Colonic mucosa (tissue), 4 donors: ENCODE measurements around the gene CC2D1A. TPM values are rescaled to one million over a fixed set of nuclear protein-coding genes. Genes with fewer than 3 reads are reported as not detected.
"Not testable (repeated sequence)": the region's sequence is repeated elsewhere in the genome, so short reads cannot be mapped to it uniquely, and the experiment has no call there.

Experiments
- DNase-seq: peaks from one replicate; pipeline ENCODE4 v3.0.0-alpha.2; 2020
- H3K27ac ChIP-seq: fragments of 200-600 bp; one replicate; pipeline ENCODE4 v1.8.0; 2021
- H3K27me3 ChIP-seq: fragments of 200-600 bp; one replicate; pipeline ENCODE4 v1.8.0; 2021
- H3K36me3 ChIP-seq: fragments of 200-600 bp; one replicate; pipeline ENCODE4 v1.8.0; 2021
- H3K4me1 ChIP-seq: fragments of 200-600 bp; one replicate; pipeline ENCODE4 v1.8.0; 2021; ENCODE audit warnings: mild to moderate bottlenecking
- H3K4me3 ChIP-seq: fragments of 200-600 bp; one replicate; pipeline ENCODE4 v1.8.0; 2021
- H3K9ac ChIP-seq, 2 donors: one replicate each; pipeline ENCODE4 v1.7.0; 2013; ENCODE audit warnings: control low read depth in 2 of 2, low read depth in 2 of 2, low read length in 2 of 2
- H3K9me3 ChIP-seq: fragments of 200-600 bp; one replicate; pipeline ENCODE4 v1.8.0; 2021
- CTCF ChIP-seq: fragments of 200-600 bp; IDR thresholded peaks from one replicate; pipeline ENCODE4 v1.8.0; 2022; ENCODE audit warnings: antibody characterized with exemption, mild to moderate bottlenecking
- intact Hi-C: fragments of 100-400 bp; cut with DNase I; formaldehyde crosslinking; loops from one replicate; pipeline ENCODE4 v1.14.1; 2022
- total RNA-seq, 2 donors: library from RNA; stranded (reverse); fragmentation: NEBNext Ultra II Directional in 1 of 2; extraction: Animal tissue kit (Norgen Biotek cat#: 25700) in 1 of 2; gene quantifications; one replicate each; pipeline ENCODE4 v1.2.1, GENCODE V29; 2021
- donor health status: healthy.
- donor health status: DM: no; HTN: no; CAD: no.
- donor health status: DM: no; HTN: no; CAD: no.

The CC2D1A gene
- total RNA-seq, 2 donors from 2014 or later = 81.0 to 123 TPM

DNA sequence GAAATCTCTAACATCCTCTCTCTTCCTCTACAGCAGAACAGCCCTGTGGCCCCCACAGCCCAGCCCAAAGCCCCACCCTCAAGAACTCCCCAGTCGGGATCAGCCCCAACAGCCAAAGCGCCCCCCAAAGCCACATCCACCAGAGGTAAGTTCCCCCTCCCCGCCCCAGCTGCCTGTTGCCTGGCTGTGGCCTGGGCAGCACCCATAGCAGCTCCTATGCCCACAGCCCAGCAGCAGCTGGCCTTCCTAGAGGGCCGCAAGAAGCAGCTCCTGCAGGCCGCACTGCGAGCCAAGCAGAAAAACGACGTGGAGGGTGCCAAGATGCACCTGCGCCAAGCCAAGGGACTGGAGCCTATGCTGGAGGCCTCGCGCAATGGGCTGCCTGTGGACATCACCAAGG lies 14.5 kb downstream of the CC2D1A start:
- Histone ChIP-seq H3K4me1 (no peaks in the 10 kb centered on the region), H3K36me3 (peaks cover 12% of the 10 kb centered on the region), H3K4me3 (no peak overlapping the region), H3K9ac (no peak overlapping the region), H3K27ac (no peak overlapping the region), H3K27me3 (no peaks in the 10 kb centered on the region), H3K9me3 (no peaks in the 10 kb centered on the region)
- DNase-seq = no peak
- intact Hi-C loops = no loop called here
- TF ChIP-seq CTCF = no peak

- TF ChIP-seq CTCF = no peak
- Histone ChIP-seq H3K36me3 (peaks cover 12% of the 10 kb centered on the region), H3K4me3 (no peak overlapping the region), H3K9me3 (no peaks in the 10 kb centered on the region), H3K27me3 (no peaks in the 10 kb centered on the region), H3K27ac (no peak overlapping the region), H3K9ac (no peak overlapping the region), H3K4me1 (no peaks in the 10 kb centered on the region)
- no peak for DNase-seq
- intact Hi-C loops = no loop called here
Observed at GRCh38 chr19:13920940-13921747, 15.1 kb downstream of the CC2D1A start.

DNA sequence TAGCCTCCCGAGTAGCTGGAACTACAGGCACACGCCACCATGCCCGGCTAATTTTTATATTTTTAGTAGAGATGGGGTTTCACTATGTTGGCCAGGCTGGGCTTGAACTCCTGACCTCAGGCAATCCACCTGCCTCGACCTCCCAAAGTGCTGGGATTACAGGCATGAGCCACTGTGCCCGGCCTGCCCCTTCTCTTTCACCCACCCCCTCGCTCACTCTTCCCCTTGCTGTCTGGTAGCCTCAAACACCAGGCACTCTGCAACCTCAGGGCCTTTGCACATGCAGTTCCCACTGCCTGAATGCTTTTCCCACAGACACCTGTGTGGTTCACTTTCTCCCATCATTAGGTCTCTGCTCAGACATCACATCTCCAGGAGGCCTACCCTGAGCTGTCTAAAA lies 16.1 kb downstream of the CC2D1A start:
- intact Hi-C loops, H3K9ac ChIP-seq, H3K4me3 ChIP-seq, DNase-seq, H3K9me3 ChIP-seq, H3K4me1 ChIP-seq, H3K27me3 ChIP-seq, H3K27ac ChIP-seq: not testable (repeated sequence)
- H3K36me3 ChIP-seq = peaks cover 12% of the 10 kb centered on the region

GRCh38 chr19:13923194-13923987 lies 17.4 kb downstream of the CC2D1A start:
- TF ChIP-seq CTCF = no peak
- Histone ChIP-seq H3K4me1 (no peaks in the 10 kb centered on the region), H3K9me3 (no peaks in the 10 kb centered on the region), H3K9ac (no peak overlapping the region), H3K27me3 (no peaks in the 10 kb centered on the region), H3K27ac (no peak overlapping the region), H3K4me3 (no peak overlapping the region), H3K36me3 (peaks cover 12% of the 10 kb centered on the region)
- intact Hi-C loops = no loop called here
- DNase-seq = no peak

- H3K9ac ChIP-seq = no peak overlapping the region
- DNase-seq = no peak
- no peak for TF ChIP-seq CTCF
- H3K27ac ChIP-seq = no peak overlapping the region
- H3K9me3 ChIP-seq = no peaks in the 10 kb centered on the region
- no peak overlapping the region for H3K4me3 ChIP-seq
- no peaks in the 10 kb centered on the region for H3K4me1 ChIP-seq
- intact Hi-C loops = no loop called here
- H3K36me3 ChIP-seq = peaks cover 2% of the 10 kb centered on the region
- H3K27me3 ChIP-seq = no peaks in the 10 kb centered on the region
Observed at GRCh38 chr19:13926010-13926409, 20.0 kb downstream of the CC2D1A start.

DNA sequence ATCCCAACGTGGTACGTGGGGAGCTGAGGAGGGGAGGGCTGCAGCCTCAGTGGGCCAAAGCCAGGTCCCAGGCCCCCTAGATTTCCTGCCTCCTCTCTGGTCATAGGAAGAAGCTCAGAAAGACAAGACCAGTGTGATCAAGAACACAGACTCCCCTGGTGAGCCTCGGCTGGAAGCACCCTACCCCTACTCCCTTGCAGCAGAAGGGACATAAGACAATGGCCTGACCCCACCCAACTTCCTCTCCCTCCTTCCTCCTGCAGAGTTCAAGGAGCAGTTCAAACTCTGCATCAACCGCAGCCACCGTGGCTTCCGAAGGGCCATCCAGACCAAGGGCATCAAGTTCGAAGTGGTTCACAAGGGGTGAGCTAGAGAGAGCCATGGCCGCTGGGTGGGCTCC lies 20.7 kb downstream of the CC2D1A start:
- no peak overlapping the region for H3K9ac ChIP-seq
- no peak overlapping the region for H3K4me3 ChIP-seq
- no peak for DNase-seq
- intact Hi-C loops = no loop called here
- no peak for TF ChIP-seq CTCF
- H3K9me3 ChIP-seq = no peaks in the 10 kb centered on the region
- H3K27ac ChIP-seq = no peak overlapping the region
- no peaks in the 10 kb centered on the region for H3K36me3 ChIP-seq
- H3K27me3 ChIP-seq = no peaks in the 10 kb centered on the region
- H3K4me1 ChIP-seq = no peaks in the 10 kb centered on the region
